Calu3 (cell line): ENCODE results near the gene CDKN1A. TPM values are rescaled to one million over a fixed set of nuclear protein-coding genes. Genes with fewer than 3 reads are reported as not detected.

Source experiments
- BruUV-seq: library from RNA; stranded (reverse); fragments of 400-500 nt; replicated peaks from 2 replicates; lab custom pipeline; 2021; lab: Mats Ljungman, UMichigan
- CTCF ChIA-PET: fragments of 300-600 bp; sonication (Branson Sonifier 250); formaldehyde crosslinking; loops from one replicate; lab custom pipeline; 2022; ENCODE audit warnings: antibody characterized with exemption; lab: Charles Lee
- DNase-seq: peaks from one replicate; pipeline ENCODE4 v3.0.0; 2022
- H3K27ac Mint-ChIP-seq: one replicate; pipeline ENCODE4 v1.8.0; 2022; ENCODE audit warnings: mixed read lengths; ENCODE audit not compliant: unreplicated experiment
- H3K27me3 Mint-ChIP-seq: one replicate; pipeline ENCODE4 v1.8.0; 2022; ENCODE audit warnings: mixed read lengths; ENCODE audit not compliant: unreplicated experiment
- H3K36me3 Mint-ChIP-seq: one replicate; pipeline ENCODE4 v1.8.0; 2022; ENCODE audit warnings: mild to moderate bottlenecking, moderate library complexity, mixed read lengths; ENCODE audit not compliant: insufficient read depth, unreplicated experiment
- H3K4me1 Mint-ChIP-seq: one replicate; pipeline ENCODE4 v1.8.0; 2022; ENCODE audit warnings: mild to moderate bottlenecking, low read depth, mixed read lengths; ENCODE audit not compliant: unreplicated experiment
- H3K4me3 Mint-ChIP-seq: one replicate; pipeline ENCODE4 v1.8.0; 2022; ENCODE audit warnings: mild to moderate bottlenecking, low read depth, moderate library complexity, mixed read lengths; ENCODE audit not compliant: unreplicated experiment
- H3K9me3 Mint-ChIP-seq: one replicate; pipeline ENCODE4 v1.8.0; 2022; ENCODE audit warnings: low read depth, mixed read lengths; ENCODE audit not compliant: unreplicated experiment
- intact Hi-C: fragments of 100-400 bp; cut with micrococcal nuclease; formaldehyde crosslinking; loops from one replicate; pipeline ENCODE4 v1.10.0; 2022; ENCODE audit not compliant: unreplicated experiment
- total RNA-seq: library from RNA; stranded (reverse); gene quantifications from 2 replicates; pipeline ENCODE4 v1.2.3, GENCODE V29; 2022
- TF ChIP-seq, protein P1 (sequence below): fragments of 200-600 bp; IDR thresholded peaks from one replicate; pipeline ENCODE4 v1.8.0; 2022; ENCODE audit warnings: antibody characterized with exemption; ENCODE audit not compliant: unreplicated experiment

CDKN1A gene
- total RNA-seq, 1 experiment from 2014 or later, result 33.7 TPM

DNA sequence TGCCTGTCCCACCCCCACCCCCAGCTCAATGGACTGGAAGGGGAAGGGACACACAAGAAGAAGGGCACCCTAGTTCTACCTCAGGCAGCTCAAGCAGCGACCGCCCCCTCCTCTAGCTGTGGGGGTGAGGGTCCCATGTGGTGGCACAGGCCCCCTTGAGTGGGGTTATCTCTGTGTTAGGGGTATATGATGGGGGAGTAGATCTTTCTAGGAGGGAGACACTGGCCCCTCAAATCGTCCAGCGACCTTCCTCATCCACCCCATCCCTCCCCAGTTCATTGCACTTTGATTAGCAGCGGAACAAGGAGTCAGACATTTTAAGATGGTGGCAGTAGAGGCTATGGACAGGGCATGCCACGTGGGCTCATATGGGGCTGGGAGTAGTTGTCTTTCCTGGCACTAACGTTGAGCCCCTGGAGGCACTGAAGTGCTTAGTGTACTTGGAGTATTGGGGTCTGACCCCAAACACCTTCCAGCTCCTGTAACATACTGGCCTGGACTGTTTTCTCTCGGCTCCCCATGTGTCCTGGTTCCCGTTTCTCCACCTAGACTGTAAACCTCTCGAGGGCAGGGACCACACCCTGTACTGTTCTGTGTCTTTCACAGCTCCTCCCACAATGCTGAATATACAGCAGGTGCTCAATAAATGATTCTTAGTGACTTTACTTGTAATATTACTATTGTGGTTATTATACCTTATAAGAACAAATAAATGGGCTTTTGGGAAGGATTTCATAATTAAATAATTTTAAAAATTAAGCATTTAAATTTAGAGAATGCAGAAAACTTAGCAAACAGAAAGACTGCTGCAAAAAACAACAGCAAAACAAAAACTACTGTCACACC lies 8.4 kb downstream of the CDKN1A start:
- CTCF ChIA-PET, result no interaction called here
- intact Hi-C loops, result no loop called here
- H3K4me3 Mint-ChIP-seq, result no peak overlapping the region
- DNase-seq, result no peak
- H3K27ac Mint-ChIP-seq, result no peak overlapping the region
- no TSS peak for BruUV-seq
- H3K9me3 Mint-ChIP-seq, result no peaks in the 10 kb centered on the region
- no peaks in the 10 kb centered on the region for H3K27me3 Mint-ChIP-seq
- peaks cover 20% of the 10 kb centered on the region for H3K4me1 Mint-ChIP-seq
- H3K36me3 Mint-ChIP-seq, result peaks cover 40% of the 10 kb centered on the region
- TF ChIP-seq, protein P1, sequence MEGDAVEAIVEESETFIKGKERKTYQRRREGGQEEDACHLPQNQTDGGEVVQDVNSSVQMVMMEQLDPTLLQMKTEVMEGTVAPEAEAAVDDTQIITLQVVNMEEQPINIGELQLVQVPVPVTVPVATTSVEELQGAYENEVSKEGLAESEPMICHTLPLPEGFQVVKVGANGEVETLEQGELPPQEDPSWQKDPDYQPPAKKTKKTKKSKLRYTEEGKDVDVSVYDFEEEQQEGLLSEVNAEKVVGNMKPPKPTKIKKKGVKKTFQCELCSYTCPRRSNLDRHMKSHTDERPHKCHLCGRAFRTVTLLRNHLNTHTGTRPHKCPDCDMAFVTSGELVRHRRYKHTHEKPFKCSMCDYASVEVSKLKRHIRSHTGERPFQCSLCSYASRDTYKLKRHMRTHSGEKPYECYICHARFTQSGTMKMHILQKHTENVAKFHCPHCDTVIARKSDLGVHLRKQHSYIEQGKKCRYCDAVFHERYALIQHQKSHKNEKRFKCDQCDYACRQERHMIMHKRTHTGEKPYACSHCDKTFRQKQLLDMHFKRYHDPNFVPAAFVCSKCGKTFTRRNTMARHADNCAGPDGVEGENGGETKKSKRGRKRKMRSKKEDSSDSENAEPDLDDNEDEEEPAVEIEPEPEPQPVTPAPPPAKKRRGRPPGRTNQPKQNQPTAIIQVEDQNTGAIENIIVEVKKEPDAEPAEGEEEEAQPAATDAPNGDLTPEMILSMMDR, result no peak

DNA sequence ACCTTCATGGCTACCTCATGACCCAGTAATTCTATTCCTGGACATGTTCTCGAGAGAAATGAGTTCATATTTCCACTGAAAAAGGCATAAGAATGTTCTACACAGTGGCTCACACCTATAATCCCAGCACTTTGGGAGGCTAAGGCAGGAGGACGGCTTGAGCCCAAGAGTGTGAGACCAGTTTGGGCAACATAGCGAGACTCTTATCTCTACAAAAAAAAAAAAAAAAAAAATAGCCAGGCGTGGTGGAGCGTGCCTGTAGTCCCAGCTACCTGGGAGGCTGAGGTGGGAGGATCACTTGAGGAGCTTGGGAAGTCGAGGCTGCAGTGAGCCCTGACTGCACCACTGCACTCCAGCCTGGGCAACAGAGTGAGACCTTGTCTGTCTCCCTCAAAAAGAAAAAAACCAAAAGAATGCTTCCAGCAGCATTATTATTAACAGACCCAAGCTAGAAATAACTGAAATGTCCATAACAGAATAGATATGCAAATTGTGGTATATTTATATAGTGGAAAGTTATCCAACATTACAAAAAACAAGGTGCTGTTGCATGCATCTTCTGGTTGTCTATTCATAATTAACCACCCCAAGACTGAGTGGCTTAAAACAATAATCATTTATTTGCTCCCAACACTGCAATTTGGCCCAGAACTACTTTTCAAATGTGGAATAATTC lies 9.7 kb downstream of the CDKN1A start:
- intact Hi-C loops, result no loop called here
- H3K27ac Mint-ChIP-seq, result no peak overlapping the region
- no TSS peak for BruUV-seq

GRCh38 chr6:36688739-36689075 lies 10.2 kb downstream of the CDKN1A start:
- no peak overlapping the region for H3K4me3 Mint-ChIP-seq
- H3K27ac Mint-ChIP-seq, result no peak overlapping the region
- peaks cover 4% of the 10 kb centered on the region for H3K4me1 Mint-ChIP-seq
- H3K27me3 Mint-ChIP-seq, result peaks cover 9% of the 10 kb centered on the region
- TF ChIP-seq, protein P1, result no peak
- DNase-seq, result no peak
- CTCF ChIA-PET, result interaction anchor here (0.7 kb wide), 1 partner anchor 47 kb away, joined by 5 read pairs; no protein-coding TSS in a partner anchor
- peaks cover 23% of the 10 kb centered on the region for H3K36me3 Mint-ChIP-seq
- intact Hi-C loops, result no loop called here
- BruUV-seq, result no TSS peak
- H3K9me3 Mint-ChIP-seq, result no peaks in the 10 kb centered on the region

More for the DNA sequence above, 9.7 kb downstream of the CDKN1A start:
- CTCF ChIA-PET, result interaction anchor here (0.7 kb wide), 1 partner anchor 47 kb away, joined by 5 read pairs; no protein-coding TSS in a partner anchor
- Mint-ChIP-seq H3K36me3 (peaks cover 28% of the 10 kb centered on the region), H3K4me3 (no peak overlapping the region), H3K27me3 (peaks cover 4% of the 10 kb centered on the region), H3K9me3 (no peaks in the 10 kb centered on the region), H3K4me1 (peaks cover 9% of the 10 kb centered on the region)
- TF ChIP-seq, protein P1, result no peak
- no peak for DNase-seq

- peaks cover 8% of the 10 kb centered on the region for H3K36me3 Mint-ChIP-seq
- TF ChIP-seq, protein P1, result no peak
- CTCF ChIA-PET, result interaction anchor here (0.8 to 1.1 kb wide), 2 partner anchors 18 to 57 kb away, joined by 3 read pairs; no protein-coding TSS in a partner anchor
- H3K9me3 Mint-ChIP-seq, result no peaks in the 10 kb centered on the region
- DNase-seq, result no peak
- BruUV-seq, result no TSS peak
- no peaks in the 10 kb centered on the region for H3K4me1 Mint-ChIP-seq
- no peak overlapping the region for H3K27ac Mint-ChIP-seq
- no peak overlapping the region for H3K4me3 Mint-ChIP-seq
- peaks cover 14% of the 10 kb centered on the region for H3K27me3 Mint-ChIP-seq
- intact Hi-C loops, result no loop called here
These were observed 12.5 kb downstream of the CDKN1A start for GRCh38 chr6:36691011-36691410.
